GM12878 (cell line): ENCODE data around the gene MEIS2.

Experiments used
- CREB1 ChIP-seq: IDR thresholded peaks from 2 replicates; pipeline ENCODE4 v1.6.1; 2012; ENCODE audit warnings: low read depth, mild to moderate bottlenecking, inconsistent platforms
- CTCF ChIP-seq, 3 experiments: IDR thresholded peaks in 2 of 3; conservative IDR thresholded peaks in 1 of 3; 2 replicates each; pipeline ENCODE4 v1.5.1; 2011; ENCODE audit warnings: low read depth in 3 of 3, low read length in 3 of 3, mild to moderate bottlenecking in 3 of 3, control low read depth in 2 of 3, moderate library complexity in 2 of 3, inconsistent platforms in 1 of 3, mixed read lengths in 1 of 3; ENCODE audit not compliant: control insufficient read depth in 2 of 3, insufficient read depth in 1 of 3; ENCODE audit errors: extremely low read depth in 1 of 3
- EZH2 ChIP-seq: IDR thresholded peaks from 2 replicates; pipeline ENCODE4 v1.6.1; 2012; ENCODE audit warnings: low read depth, mild to moderate bottlenecking, control low read depth, inconsistent platforms, low read length, borderline replicate concordance; ENCODE audit not compliant: control insufficient read depth
- MTA2 ChIP-seq: fragments of 450-650 bp; IDR thresholded peaks from 2 replicates; pipeline ENCODE4 v1.6.1; 2016; ENCODE audit warnings: low read depth, mild to moderate bottlenecking, moderate library complexity
- POLR2AphosphoS5 ChIP-seq: IDR thresholded peaks from 2 replicates; pipeline ENCODE4 v1.6.1; 2011; ENCODE audit warnings: mild to moderate bottlenecking, low read length, inconsistent platforms
- SMC3 ChIP-seq: IDR thresholded peaks from 2 replicates; pipeline ENCODE4 v1.6.1; 2011; ENCODE audit warnings: low read length, improper control_type of control experiment, borderline replicate concordance
- TARDBP ChIP-seq: IDR thresholded peaks from 2 replicates; pipeline ENCODE4 v1.6.1; 2016; ENCODE audit warnings: borderline replicate concordance
- ZNF274 ChIP-seq: IDR thresholded peaks from one replicate; pipeline ENCODE4 v1.8.0; 2011; ENCODE audit not compliant: insufficient read length, insufficient read depth

GRCh38 chr15:37044915-37045648 is 55.3 kb downstream of the MEIS2 start:
- TF ChIP-seq EZH2, result no peak
- no peak for TF ChIP-seq POLR2AphosphoS5
- no peak for TF ChIP-seq SMC3
- TF ChIP-seq CREB1, result no peak
- no peak for TF ChIP-seq CTCF (IDR thresholded peaks at IDR 0.05 in 2 of 3, conservative IDR thresholded peaks at IDR 0.05 in 1 of 3; ENCODE audit: control insufficient read depth in 2 of 3, extremely low read depth in 1 of 3, insufficient read depth in 1 of 3, low read depth in 3 of 3, low read length in 3 of 3)
- TF ChIP-seq TARDBP, result no peak
- TF ChIP-seq ZNF274, result no peak
- TF ChIP-seq MTA2, result no peak
